SK-N-SH treated with all-trans-retinoic acid at 6 μM for 48 hours (cell line): ENCODE results near the gene KRTAP4-16.

Experiments
- ARNTL ChIP-seq: fragments of 450-650 bp; formaldehyde crosslinking; IDR thresholded peaks from 2 replicates; pipeline ENCODE4 v1.5.0; 2020; ENCODE audit warnings: low read depth, mild to moderate bottlenecking, moderate library complexity, borderline replicate concordance
- ESRRG ChIP-seq: fragments of 250-450 bp; sonication (Bioruptor Pico); IDR thresholded peaks from 2 replicates; pipeline ENCODE4 v1.6.1; 2021; ENCODE audit warnings: mild to moderate bottlenecking
- GLIS3 ChIP-seq: fragments of 250-450 bp; sonication (Bioruptor Pico); IDR thresholded peaks from 2 replicates; pipeline ENCODE4 v1.5.0; 2020; ENCODE audit warnings: mild to moderate bottlenecking, moderate library complexity
- ISL1 ChIP-seq: fragments of 250-450 bp; sonication (Bioruptor Pico); IDR thresholded peaks from 2 replicates; pipeline ENCODE4 v2.1.2; 2022; ENCODE audit warnings: mild to moderate bottlenecking, moderate library complexity
- PPARA ChIP-seq: fragments of 250-450 bp; sonication (Bioruptor Pico); IDR thresholded peaks from 2 replicates; pipeline ENCODE4 v1.5.0; 2020; ENCODE audit warnings: mild to moderate bottlenecking, borderline replicate concordance
- RARB ChIP-seq: fragments of 250-450 bp; sonication (Bioruptor Pico); IDR thresholded peaks from 2 replicates; pipeline ENCODE4 v1.8.0; 2021; ENCODE audit warnings: mild to moderate bottlenecking, moderate library complexity
- SNAI2 ChIP-seq: fragments of 250-450 bp; sonication (Bioruptor Pico); IDR thresholded peaks from 2 replicates; pipeline ENCODE4 v1.5.0; 2020; ENCODE audit warnings: mild to moderate bottlenecking, moderate library complexity
- ZC3H10 ChIP-seq: fragments of 250-450 bp; sonication (Bioruptor Pico); IDR thresholded peaks from 2 replicates; pipeline ENCODE4 v1.5.1; 2021; ENCODE audit warnings: mild to moderate bottlenecking, moderate library complexity
- ZNF70 ChIP-seq: fragments of 450-650 bp; formaldehyde crosslinking; IDR thresholded peaks from 2 replicates; pipeline ENCODE4 v1.5.0; 2020; ENCODE audit warnings: mild to moderate bottlenecking, moderate library complexity
- ZNF8 ChIP-seq: fragments of 450-650 bp; formaldehyde crosslinking; IDR thresholded peaks from 2 replicates; pipeline ENCODE4 v1.5.0; 2020; ENCODE audit warnings: mild to moderate bottlenecking, moderate library complexity
- TF ChIP-seq, protein P1 (sequence below): fragments of 250-450 bp; sonication (Bioruptor Pico); IDR thresholded peaks from 2 replicates; pipeline ENCODE4 v1.5.1; 2020; ENCODE audit warnings: low read depth, mild to moderate bottlenecking, moderate library complexity
- TF ChIP-seq, protein P2 (sequence below): fragments of 250-450 bp; sonication (Bioruptor Pico); IDR thresholded peaks from 2 replicates; pipeline ENCODE4 v1.5.0; 2020; ENCODE audit warnings: mild to moderate bottlenecking, moderate library complexity
- TF ChIP-seq, protein P3 (sequence below): fragments of 250-450 bp; sonication (Bioruptor Pico); IDR thresholded peaks from 2 replicates; pipeline ENCODE4 v1.8.0; 2020; ENCODE audit warnings: mild to moderate bottlenecking, moderate library complexity, borderline replicate concordance
- TF ChIP-seq, protein P4 (sequence below): fragments of 250-450 bp; sonication (Bioruptor Pico); IDR thresholded peaks from 2 replicates; pipeline ENCODE4 v1.5.1; 2021; ENCODE audit warnings: mild to moderate bottlenecking, moderate library complexity

DNA sequence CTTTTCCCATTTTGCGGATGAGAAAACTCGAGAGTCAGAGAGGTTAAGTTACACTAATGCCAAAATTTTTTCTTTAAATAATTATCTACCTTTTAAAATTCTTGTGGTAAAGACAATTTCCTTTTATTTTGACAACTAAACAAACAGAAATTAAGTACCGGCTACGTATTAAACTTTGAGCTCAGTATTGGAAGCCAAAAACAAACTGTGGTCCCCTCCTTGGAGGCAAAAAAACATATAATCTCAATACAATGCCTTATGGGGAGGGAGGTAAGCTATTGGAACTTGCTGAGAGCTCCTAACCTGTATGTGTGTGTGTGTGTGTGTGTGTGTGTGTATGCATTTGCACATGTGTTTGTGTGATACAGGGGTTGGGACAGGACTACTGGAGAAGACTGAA, 38.6 kb downstream of the KRTAP4-16 start:
- no peak for TF ChIP-seq SNAI2 (CRISPR knock-in tag)
- TF ChIP-seq ZNF70 (CRISPR knock-in tag) = no peak
- no peak for TF ChIP-seq GLIS3 (CRISPR knock-in tag)
- TF ChIP-seq, protein P1, sequence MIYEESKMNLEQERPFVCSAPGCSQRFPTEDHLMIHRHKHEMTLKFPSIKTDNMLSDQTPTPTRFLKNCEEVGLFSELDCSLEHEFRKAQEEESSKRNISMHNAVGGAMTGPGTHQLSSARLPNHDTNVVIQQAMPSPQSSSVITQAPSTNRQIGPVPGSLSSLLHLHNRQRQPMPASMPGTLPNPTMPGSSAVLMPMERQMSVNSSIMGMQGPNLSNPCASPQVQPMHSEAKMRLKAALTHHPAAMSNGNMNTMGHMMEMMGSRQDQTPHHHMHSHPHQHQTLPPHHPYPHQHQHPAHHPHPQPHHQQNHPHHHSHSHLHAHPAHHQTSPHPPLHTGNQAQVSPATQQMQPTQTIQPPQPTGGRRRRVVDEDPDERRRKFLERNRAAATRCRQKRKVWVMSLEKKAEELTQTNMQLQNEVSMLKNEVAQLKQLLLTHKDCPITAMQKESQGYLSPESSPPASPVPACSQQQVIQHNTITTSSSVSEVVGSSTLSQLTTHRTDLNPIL = no peak
- no peak for TF ChIP-seq ISL1 (CRISPR knock-in tag)
- TF ChIP-seq ZNF8 = no peak
- no peak for TF ChIP-seq ZC3H10 (CRISPR knock-in tag)
- TF ChIP-seq, protein P2, sequence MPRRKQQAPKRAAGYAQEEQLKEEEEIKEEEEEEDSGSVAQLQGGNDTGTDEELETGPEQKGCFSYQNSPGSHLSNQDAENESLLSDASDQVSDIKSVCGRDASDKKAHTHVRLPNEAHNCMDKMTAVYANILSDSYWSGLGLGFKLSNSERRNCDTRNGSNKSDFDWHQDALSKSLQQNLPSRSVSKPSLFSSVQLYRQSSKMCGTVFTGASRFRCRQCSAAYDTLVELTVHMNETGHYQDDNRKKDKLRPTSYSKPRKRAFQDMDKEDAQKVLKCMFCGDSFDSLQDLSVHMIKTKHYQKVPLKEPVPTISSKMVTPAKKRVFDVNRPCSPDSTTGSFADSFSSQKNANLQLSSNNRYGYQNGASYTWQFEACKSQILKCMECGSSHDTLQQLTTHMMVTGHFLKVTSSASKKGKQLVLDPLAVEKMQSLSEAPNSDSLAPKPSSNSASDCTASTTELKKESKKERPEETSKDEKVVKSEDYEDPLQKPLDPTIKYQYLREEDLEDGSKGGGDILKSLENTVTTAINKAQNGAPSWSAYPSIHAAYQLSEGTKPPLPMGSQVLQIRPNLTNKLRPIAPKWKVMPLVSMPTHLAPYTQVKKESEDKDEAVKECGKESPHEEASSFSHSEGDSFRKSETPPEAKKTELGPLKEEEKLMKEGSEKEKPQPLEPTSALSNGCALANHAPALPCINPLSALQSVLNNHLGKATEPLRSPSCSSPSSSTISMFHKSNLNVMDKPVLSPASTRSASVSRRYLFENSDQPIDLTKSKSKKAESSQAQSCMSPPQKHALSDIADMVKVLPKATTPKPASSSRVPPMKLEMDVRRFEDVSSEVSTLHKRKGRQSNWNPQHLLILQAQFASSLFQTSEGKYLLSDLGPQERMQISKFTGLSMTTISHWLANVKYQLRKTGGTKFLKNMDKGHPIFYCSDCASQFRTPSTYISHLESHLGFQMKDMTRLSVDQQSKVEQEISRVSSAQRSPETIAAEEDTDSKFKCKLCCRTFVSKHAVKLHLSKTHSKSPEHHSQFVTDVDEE (CRISPR knock-in tag) = no peak
- no peak for TF ChIP-seq PPARA
- no peak for TF ChIP-seq RARB (CRISPR knock-in tag)
- no peak for TF ChIP-seq ESRRG (CRISPR knock-in tag)
- TF ChIP-seq, protein P3, sequence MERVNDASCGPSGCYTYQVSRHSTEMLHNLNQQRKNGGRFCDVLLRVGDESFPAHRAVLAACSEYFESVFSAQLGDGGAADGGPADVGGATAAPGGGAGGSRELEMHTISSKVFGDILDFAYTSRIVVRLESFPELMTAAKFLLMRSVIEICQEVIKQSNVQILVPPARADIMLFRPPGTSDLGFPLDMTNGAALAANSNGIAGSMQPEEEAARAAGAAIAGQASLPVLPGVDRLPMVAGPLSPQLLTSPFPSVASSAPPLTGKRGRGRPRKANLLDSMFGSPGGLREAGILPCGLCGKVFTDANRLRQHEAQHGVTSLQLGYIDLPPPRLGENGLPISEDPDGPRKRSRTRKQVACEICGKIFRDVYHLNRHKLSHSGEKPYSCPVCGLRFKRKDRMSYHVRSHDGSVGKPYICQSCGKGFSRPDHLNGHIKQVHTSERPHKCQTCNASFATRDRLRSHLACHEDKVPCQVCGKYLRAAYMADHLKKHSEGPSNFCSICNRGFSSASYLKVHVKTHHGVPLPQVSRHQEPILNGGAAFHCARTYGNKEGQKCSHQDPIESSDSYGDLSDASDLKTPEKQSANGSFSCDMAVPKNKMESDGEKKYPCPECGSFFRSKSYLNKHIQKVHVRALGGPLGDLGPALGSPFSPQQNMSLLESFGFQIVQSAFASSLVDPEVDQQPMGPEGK = no peak
- TF ChIP-seq, protein P4, sequence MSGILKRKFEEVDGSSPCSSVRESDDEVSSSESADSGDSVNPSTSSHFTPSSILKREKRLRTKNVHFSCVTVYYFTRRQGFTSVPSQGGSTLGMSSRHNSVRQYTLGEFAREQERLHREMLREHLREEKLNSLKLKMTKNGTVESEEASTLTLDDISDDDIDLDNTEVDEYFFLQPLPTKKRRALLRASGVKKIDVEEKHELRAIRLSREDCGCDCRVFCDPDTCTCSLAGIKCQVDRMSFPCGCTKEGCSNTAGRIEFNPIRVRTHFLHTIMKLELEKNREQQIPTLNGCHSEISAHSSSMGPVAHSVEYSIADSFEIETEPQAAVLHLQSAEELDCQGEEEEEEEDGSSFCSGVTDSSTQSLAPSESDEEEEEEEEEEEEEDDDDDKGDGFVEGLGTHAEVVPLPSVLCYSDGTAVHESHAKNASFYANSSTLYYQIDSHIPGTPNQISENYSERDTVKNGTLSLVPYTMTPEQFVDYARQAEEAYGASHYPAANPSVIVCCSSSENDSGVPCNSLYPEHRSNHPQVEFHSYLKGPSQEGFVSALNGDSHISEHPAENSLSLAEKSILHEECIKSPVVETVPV (CRISPR knock-in tag) = no peak
- TF ChIP-seq ARNTL (CRISPR knock-in tag) = no peak
